HG03571 (cell line): ENCODE measurements around the gene RNFT2.

ENCODE experiments used
- ATAC-seq: cut with Tn5 transposase; IDR thresholded peaks from one replicate; pipeline ENCODE4 v1.9.1; 2021; ENCODE audit not compliant: unreplicated experiment

Gene RNFT2

GRCh38 chr12:116901612-116902011 lies 163.5 kb downstream of the RNFT2 start:
- no peak for ATAC-seq
